Activated naive CD8-positive, alpha-beta T cell (primary cell): ENCODE measurements around the gene CCDC57.
"Not testable (repeated sequence)": the region's sequence is repeated elsewhere in the genome, so short reads cannot be mapped to it uniquely, and the experiment has no call there.

ENCODE experiments used
- H3K27ac Mint-ChIP-seq: one replicate; pipeline ENCODE4 v1.8.0; 2021; ENCODE audit warnings: mixed read lengths
- H3K27me3 Mint-ChIP-seq: one replicate; pipeline ENCODE4 v1.8.0; 2021; ENCODE audit warnings: mixed read lengths
- H3K36me3 Mint-ChIP-seq: one replicate; pipeline ENCODE4 v1.8.0; 2021; ENCODE audit warnings: mixed read lengths
- H3K4me1 Mint-ChIP-seq: one replicate; pipeline ENCODE4 v1.8.0; 2021; ENCODE audit warnings: low read depth, mixed read lengths
- H3K4me3 Mint-ChIP-seq: one replicate; pipeline ENCODE4 v1.8.0; 2021; ENCODE audit warnings: mild to moderate bottlenecking, mixed read lengths
- H3K9me3 Mint-ChIP-seq: one replicate; pipeline ENCODE4 v1.8.0; 2021; ENCODE audit warnings: low read depth, mixed read lengths

Gene CCDC57

DNA sequence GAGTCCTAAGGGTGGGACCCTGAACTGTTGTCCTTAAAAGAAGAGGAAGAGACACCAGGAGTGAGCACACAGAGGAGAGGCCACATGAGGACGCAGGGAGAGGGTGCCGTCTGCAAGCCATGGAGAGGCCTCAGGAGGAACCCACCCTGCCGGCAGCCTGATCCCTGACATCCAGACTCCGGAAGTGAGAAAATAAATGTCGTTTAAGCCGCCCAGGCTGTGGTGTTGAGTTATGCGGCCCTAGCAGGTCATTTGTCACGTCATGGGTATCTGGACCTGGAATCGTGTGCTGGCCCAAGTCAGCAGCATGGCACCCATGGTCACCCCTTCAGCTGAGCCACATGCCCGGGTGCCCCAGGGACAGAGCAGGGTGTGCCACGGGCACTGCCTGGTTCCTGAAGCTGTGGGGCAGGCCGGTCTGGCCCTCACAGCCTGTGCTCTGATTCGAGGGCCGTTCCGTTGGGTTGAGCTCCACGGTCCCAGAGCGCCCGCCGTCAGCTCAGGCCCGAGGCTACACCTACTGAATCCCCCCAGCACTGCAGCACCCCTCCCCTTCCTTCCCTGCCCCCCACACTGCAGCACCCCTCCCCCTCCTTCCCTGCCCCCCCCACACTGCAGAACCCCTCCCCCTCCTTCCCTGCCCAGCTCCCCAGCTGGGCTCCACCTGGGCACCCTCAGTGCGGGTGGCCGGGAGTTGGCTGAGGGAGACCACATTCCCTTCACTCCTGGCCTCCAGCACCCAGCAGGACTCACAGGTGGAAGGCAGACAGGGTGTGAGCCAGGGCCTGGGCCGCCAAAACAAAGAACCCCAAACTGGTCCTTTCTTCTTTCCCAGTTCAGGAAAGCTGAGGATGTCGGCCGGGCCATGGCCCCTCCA is 2.7 kb upstream of the CCDC57 start:
- H3K9me3 Mint-ChIP-seq: no peaks in the 10 kb centered on the region
- H3K27me3 Mint-ChIP-seq: no peaks in the 10 kb centered on the region
- peaks cover 26% of the 10 kb centered on the region for H3K4me1 Mint-ChIP-seq
- no peaks in the 10 kb centered on the region for H3K36me3 Mint-ChIP-seq
- peak overlapping the region; percentile 32 for H3K4me3 Mint-ChIP-seq
- no peak overlapping the region for H3K27ac Mint-ChIP-seq

DNA sequence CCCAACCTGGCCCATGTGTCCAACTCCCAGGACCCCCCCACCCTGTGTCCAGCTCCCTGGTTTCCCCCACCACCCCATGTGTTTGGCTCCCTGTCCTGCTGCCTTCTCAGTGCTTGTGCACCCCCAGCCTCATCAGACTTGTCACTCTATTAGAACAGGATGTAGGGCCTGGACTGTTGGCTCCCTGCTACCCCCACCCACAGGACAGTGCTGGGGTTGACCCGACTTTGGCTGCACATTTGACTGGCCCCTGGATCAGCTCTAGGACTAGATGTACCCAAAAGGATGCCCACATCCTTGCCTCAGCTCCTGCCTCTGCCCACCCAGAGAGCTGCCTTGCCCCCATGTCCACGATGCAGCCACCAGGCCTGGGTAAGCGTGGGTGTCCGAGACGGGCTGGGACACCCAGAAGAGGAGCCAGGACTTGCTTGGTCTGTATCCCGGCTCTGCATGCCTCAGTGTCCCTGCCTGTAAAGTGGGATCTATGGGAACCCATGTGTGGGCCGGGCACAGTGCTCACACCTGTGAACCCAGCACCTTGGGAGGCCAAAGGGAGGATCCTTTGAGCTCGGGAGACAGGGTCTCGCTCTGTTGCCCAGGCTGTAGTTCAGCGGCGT is 1.5 kb upstream of the CCDC57 start:
- Mint-ChIP-seq H3K36me3 (no peaks in the 10 kb centered on the region), H3K27me3 (no peaks in the 10 kb centered on the region), H3K27ac (peak overlapping the region; percentile 41), H3K4me1 (peaks cover 31% of the 10 kb centered on the region), H3K4me3 (peak overlapping the region; percentile 63), H3K9me3 (no peaks in the 10 kb centered on the region)

DNA sequence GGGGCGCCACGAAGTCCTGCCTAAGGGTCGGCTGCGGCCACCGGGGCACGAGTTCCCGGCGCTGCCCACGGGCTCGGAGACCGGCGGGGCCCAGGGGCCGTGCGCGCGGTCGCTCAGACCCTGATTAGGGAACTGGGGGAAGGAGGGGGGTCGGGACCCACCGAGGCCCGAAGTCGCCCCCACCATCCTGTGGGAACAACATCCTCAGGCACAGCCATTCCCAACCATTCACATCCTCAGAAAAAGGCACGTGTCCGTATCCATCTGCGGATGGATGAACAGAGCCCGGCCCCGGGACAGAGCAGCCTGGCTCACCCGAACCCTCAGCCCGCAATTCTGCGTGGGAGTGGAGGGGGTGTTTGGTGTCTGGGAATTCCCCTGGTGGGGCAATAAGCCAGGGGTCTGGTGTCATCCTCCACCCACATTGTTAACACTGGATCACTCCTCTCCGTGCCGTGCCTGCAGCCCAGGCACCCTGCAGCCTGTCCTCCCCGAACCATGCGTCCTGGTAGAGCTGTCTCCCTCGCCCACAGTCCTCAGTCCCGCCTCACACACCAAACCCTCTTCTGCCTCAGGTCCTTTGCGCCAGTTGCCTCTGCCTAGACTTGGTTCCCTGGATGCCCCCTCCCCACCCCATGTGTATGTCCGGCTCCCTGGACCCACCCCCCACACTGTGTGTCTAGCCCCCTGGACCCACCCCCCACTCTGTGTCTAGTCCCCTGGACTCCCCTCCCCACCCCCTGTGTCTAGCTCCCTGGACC is 789 bp upstream of the CCDC57 start:
- no peaks in the 10 kb centered on the region for H3K9me3 Mint-ChIP-seq
- peak overlapping the region; percentile 87 for H3K4me3 Mint-ChIP-seq
- H3K4me1 Mint-ChIP-seq: peaks cover 31% of the 10 kb centered on the region
- peak overlapping the region; percentile 93 for H3K27ac Mint-ChIP-seq
- H3K36me3 Mint-ChIP-seq: no peaks in the 10 kb centered on the region
- no peaks in the 10 kb centered on the region for H3K27me3 Mint-ChIP-seq

DNA sequence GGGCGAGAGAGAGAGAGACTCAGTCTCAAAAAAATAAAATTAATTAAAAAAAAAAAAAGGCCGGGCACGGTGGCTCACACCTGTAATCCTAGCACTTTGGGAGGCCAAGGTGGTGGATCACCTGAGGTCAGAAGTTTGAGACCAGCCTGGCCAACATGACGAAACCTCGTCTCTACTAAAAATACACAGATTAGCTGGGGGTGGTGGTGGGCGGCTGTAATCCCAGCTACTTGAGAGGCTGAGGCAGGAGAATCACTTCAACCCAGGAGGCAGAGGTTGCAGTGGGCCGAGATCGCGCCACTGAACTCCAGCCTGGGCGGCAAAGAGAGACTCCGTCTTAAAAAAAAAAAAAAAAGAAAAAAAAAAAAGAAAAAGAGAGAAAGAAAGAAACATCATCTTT is 2.0 kb downstream of the CCDC57 start:
- not testable (repeated sequence) for H3K27ac Mint-ChIP-seq, H3K4me3 Mint-ChIP-seq, H3K27me3 Mint-ChIP-seq, H3K9me3 Mint-ChIP-seq, H3K36me3 Mint-ChIP-seq
- peaks cover 36% of the 10 kb centered on the region for H3K4me1 Mint-ChIP-seq

DNA sequence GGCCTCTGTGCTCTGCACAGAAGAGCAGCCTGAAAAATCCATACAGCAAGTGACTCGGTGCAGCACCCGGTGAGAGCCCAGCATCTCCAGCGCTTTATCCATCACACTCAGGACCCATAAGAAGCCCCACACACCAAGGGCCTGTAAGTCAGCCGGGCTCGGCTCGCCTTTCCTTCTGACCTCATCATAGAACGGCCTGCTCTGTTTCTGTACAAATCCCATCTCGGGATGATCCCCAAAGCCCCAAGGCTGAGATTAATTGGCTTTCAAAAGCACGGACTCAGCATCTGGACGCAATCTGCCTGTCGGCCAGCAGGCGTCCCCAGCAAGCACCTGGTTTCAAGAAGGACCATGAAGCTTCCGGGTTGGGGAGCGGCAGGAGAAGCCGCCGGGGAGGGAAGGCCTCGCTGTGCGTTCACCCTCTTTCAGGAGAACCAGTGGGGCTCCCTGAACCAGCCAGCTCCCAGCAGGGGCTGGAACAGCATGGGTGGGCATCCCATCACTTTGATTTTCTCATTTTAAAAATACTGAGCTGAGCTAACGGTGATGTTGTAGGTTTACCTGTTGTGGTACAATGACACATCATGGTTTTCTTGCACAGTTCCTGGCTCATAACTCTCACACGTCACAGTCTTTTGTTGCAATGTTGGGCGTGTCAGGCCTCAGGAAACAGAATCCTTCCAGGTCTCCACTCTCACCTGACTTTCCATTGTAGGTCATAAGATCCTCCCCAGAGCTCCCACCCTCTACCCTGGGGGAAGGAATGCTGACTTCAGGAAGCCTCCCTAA is 6.7 kb downstream of the CCDC57 start:
- H3K4me3 Mint-ChIP-seq: peak overlapping the region; percentile 70
- no peaks in the 10 kb centered on the region for H3K9me3 Mint-ChIP-seq
- peaks cover 49% of the 10 kb centered on the region for H3K4me1 Mint-ChIP-seq
- H3K27me3 Mint-ChIP-seq: no peaks in the 10 kb centered on the region
- peak overlapping the region; percentile 91 for H3K27ac Mint-ChIP-seq
- H3K36me3 Mint-ChIP-seq: peaks cover 6% of the 10 kb centered on the region

DNA sequence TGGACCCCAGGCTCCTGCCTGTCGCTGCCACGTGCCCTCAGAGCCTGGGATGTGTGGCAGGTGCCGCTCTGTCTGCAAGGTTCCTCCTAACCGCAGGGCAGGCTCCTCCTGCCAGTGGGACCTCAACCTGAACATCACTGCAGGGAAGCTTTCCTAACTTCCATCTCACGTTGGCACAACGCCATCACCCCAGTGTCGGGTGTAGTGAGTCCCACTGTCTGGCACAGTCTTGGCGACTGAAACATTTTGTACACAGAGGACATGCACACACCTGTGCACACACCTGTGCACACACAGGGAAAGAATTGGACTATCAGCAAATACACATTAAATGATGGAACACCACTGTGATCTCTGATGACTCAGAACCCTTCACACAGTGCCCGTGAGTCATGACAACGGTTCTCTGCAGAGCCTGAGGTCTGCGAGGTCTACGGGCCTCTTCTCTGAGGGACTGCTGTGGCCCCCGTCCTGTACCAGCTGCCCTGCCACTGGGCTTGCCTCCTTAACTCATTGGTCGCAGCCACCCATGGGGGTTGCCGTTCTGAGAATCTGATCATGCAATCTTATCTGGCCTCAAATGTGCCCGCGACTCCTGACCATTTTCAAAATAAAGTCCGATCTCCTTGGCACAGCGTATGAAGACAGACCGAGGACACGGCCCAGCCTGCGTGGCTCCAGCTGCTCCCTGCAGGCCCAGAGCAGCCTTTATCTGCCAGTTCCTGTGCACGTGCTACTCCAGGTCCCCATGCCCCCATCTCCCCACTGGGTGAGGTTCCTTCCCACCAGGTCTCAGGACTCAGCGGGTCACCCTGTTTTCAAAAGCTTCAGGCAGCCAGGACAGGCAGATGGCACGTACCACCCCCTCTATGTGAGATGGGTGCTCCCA is 7.6 kb downstream of the CCDC57 start:
- Mint-ChIP-seq H3K36me3 (peaks cover 6% of the 10 kb centered on the region), H3K4me1 (peaks cover 56% of the 10 kb centered on the region), H3K4me3 (peak overlapping the region; percentile 70), H3K27me3 (no peaks in the 10 kb centered on the region), H3K9me3 (no peaks in the 10 kb centered on the region), H3K27ac (peak overlapping the region; percentile 91)

DNA sequence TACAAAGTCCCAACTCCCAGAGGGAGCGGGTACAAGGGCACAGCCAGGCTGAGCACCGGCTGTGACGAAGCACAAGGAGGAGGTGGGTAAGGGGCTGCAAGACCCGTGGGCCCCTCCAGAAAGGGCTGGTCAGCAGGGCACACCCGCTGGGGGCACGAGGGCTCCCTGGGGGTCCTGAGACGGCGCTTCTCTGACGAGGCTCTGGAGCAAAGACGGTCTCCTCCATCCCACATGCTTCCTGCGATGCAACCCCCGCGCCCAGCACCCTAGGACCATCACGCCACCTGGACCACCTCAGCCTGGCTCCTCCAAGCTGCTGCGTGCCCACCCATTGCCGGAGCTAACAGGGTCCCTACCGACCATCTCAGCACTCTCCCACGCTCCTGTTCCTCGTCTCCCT is 8.7 kb downstream of the CCDC57 start:
- peaks cover 6% of the 10 kb centered on the region for H3K36me3 Mint-ChIP-seq
- no peaks in the 10 kb centered on the region for H3K27me3 Mint-ChIP-seq
- no peaks in the 10 kb centered on the region for H3K9me3 Mint-ChIP-seq
- H3K4me1 Mint-ChIP-seq: peaks cover 60% of the 10 kb centered on the region
- no peak overlapping the region for H3K4me3 Mint-ChIP-seq
- H3K27ac Mint-ChIP-seq: peak overlapping the region; percentile 23

DNA sequence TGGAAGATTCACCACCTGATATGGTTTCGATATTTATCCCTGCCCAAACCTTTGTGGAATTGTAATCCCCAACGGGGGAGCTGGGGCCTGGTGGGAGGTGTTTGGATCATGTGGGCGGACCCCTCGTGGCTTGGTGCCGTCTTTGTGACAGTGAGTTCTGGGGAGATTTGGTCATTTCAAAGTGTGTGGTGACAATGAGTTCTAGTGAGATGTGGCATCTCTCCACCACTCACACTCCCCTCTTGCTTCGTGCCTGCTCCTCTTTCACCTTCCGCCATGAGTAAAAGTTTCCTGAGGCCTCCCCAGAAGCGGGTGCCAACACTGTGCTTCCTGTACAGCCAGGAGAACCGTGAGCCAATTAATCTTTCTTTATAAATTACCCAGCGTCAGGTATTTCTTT is 9.7 kb downstream of the CCDC57 start:
- Mint-ChIP-seq H3K27ac (peak overlapping the region; percentile 64), H3K9me3 (no peaks in the 10 kb centered on the region), H3K4me3 (peak overlapping the region; percentile 67), H3K36me3 (peaks cover 6% of the 10 kb centered on the region), H3K27me3 (no peaks in the 10 kb centered on the region), H3K4me1 (peaks cover 67% of the 10 kb centered on the region)

DNA sequence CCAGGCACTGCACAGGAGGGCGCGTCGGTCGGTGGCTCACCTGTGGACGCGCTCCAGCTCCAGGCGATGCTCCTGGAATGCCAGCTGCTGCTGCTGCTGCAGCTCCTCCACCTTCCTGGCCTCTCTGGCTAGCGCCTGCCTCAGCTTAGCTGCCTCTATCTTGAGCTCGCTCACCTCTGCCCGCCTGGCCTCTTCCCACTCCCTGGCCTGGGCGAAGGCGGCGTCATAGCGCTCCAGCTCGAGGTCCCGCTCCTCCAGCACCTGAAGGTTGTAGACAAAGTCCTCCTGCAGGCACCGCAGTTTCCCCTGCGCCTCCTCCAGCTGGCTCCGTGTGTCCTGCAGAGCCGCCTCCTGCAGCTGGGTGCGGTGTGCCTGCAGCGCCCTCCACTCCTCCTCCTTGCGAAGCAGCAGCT is 11.1 kb downstream of the CCDC57 start:
- Mint-ChIP-seq H3K27ac (peak overlapping the region; percentile 38), H3K27me3 (no peaks in the 10 kb centered on the region), H3K4me3 (no peak overlapping the region), H3K36me3 (peaks cover 2% of the 10 kb centered on the region), H3K9me3 (no peaks in the 10 kb centered on the region), H3K4me1 (peaks cover 66% of the 10 kb centered on the region)

DNA sequence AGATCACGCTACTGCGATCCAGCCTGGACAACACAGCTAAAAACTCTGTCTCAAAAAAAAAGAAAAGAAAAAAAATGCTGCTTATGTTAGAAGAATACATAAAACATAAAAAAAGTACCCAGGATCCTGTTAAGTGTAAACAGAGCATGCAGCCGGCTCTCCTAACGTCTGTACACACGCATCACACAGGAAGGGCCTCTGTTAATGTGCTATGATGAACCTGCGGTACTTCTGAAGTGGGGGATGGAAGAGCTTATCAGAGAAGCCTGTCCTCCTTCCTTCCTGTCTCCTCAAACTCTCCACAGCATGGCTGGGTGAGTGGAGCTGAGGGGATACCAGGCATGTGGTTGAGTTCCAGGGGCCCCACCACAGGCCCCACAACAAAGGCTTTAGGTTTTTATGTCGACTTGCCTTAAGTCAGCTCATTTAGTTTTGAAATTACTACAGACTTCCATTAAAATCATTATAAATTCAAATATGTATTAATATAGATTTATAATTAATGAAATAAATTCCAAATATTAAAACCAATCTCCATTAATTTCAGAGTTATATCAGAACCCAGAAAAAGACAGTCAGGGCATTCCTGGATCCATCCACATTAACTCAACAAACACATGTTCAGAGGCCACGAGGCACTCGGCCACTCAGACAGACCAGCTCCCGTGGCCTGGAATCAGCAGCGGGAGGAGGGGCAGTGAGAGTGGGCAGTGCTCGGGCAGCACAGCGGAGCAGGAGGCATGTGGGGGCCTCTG is 11.7 kb downstream of the CCDC57 start:
- no peaks in the 10 kb centered on the region for H3K9me3 Mint-ChIP-seq
- peak overlapping the region; percentile 85 for H3K27ac Mint-ChIP-seq
- H3K4me3 Mint-ChIP-seq: peak overlapping the region; percentile 69

DNA sequence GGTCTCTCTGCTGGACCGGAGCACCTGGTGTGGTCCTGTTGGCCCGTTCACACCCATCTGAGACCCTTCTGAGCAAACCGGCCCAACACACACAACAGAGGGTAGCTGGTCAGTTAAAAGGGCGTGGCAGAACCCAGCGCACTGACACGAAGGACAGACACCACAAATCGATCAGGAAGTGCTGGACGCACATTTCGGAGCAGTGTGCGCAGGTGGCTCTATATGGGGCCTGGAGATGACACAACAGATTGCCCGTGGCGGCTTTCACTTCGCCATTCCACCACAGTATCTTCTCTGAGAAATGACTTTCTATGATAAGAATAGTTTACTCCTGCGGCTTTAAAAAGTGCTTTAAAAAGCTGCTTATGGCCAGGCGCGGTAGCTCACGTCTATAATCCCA is 12.5 kb downstream of the CCDC57 start:
- H3K27me3 Mint-ChIP-seq: no peaks in the 10 kb centered on the region
- peaks cover 7% of the 10 kb centered on the region for H3K36me3 Mint-ChIP-seq
- H3K9me3 Mint-ChIP-seq: no peaks in the 10 kb centered on the region
- peak overlapping the region; percentile 85 for H3K27ac Mint-ChIP-seq
- H3K4me3 Mint-ChIP-seq: peak overlapping the region; percentile 69
- H3K4me1 Mint-ChIP-seq: peaks cover 54% of the 10 kb centered on the region

More for the DNA sequence above, 11.7 kb downstream of the CCDC57 start:
- Mint-ChIP-seq H3K36me3 (peaks cover 4% of the 10 kb centered on the region), H3K27me3 (no peaks in the 10 kb centered on the region), H3K4me1 (peaks cover 60% of the 10 kb centered on the region)

DNA sequence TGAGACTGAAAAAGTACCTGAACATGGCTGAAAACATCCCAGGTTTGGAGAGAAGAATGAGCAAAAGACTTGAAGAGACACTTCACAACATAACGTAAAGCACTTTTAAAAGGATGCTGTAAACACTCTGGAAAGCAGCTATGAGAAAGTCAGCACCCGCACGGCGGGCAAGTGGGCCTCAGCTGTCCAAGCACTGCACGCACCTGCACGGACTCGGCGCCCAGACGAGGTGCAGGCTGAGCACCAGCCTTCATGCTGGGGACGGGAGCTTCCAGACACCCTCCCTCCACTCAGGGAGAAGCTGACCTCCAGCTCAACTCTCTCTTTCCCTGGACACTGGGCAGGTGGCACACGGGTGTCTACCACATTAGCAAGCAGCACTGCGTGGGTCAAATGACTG is 13.1 kb downstream of the CCDC57 start:
- no peak overlapping the region for H3K27ac Mint-ChIP-seq
- peaks cover 49% of the 10 kb centered on the region for H3K4me1 Mint-ChIP-seq
- H3K4me3 Mint-ChIP-seq: no peak overlapping the region
- H3K9me3 Mint-ChIP-seq: no peaks in the 10 kb centered on the region
- H3K27me3 Mint-ChIP-seq: no peaks in the 10 kb centered on the region
- peaks cover 6% of the 10 kb centered on the region for H3K36me3 Mint-ChIP-seq

DNA sequence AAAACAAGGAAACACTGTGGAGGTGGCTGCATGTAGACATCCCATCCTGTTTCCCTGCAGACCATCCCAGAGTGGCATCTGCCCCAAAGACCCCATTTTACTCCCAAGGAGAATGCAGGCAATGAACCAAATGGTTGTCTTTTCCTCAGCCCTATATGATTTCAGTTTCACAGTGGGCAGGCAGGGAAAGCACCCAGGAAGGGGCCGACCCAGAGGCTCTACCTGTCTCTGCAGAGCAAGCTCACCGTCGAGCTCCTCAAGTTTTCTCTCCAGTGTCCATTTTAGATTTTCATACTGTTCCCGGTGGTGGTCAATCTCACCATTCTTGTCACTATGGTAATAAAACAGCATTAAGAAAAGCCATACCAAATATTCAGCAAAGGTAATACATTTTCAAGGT is 14.6 kb downstream of the CCDC57 start:
- Mint-ChIP-seq H3K4me1 (peaks cover 42% of the 10 kb centered on the region), H3K27ac (peak overlapping the region; percentile 41), H3K4me3 (peak overlapping the region; percentile 59), H3K36me3 (peaks cover 8% of the 10 kb centered on the region), H3K9me3 (no peaks in the 10 kb centered on the region), H3K27me3 (no peaks in the 10 kb centered on the region)
